Activated CD4-positive, alpha-beta T cell treated with anti-CD3 and anti-CD28 coated beads for 36 hours (primary cell): ENCODE measurements around the gene PRSS2. TPM values are rescaled to one million over a fixed set of nuclear protein-coding genes. Genes with fewer than 3 reads are reported as not detected.
"Not testable (repeated sequence)": the region's sequence is repeated elsewhere in the genome, so short reads cannot be mapped to it uniquely, and the experiment has no call there.

Source experiments
- ATAC-seq: fragments of 200-7000 bp; cut with Tn5 transposase; one replicate; pipeline ENCODE4 v1.10.0; 2021; ENCODE audit warnings: mild to moderate bottlenecking, moderate library complexity
- CTCF ChIA-PET: fragments of 350-600 bp; sonication (Branson Sonifier 250); formaldehyde crosslinking; loops from one replicate; lab custom pipeline; 2021; ENCODE audit warnings: antibody characterized with exemption; lab: Charles Lee
- POLR2A ChIA-PET: fragments of 350-600 bp; sonication (Branson Sonifier 250); formaldehyde crosslinking; loops from one replicate; lab custom pipeline; 2021; ENCODE audit warnings: antibody characterized with exemption, inconsistent platforms; lab: Charles Lee
- DNase-seq: peaks from one replicate; pipeline ENCODE4 v3.0.0-alpha.2; 2020
- H3K27ac Mint-ChIP-seq: one replicate; pipeline ENCODE4 v1.8.0; 2021; ENCODE audit warnings: mixed read lengths
- H3K27me3 Mint-ChIP-seq: one replicate; pipeline ENCODE4 v1.8.0; 2021; ENCODE audit warnings: mixed read lengths
- H3K36me3 Mint-ChIP-seq: one replicate; pipeline ENCODE4 v1.8.0; 2021; ENCODE audit warnings: low read depth, mixed read lengths
- H3K4me1 Mint-ChIP-seq: one replicate; pipeline ENCODE4 v1.8.0; 2021; ENCODE audit warnings: mixed read lengths
- H3K4me3 Mint-ChIP-seq: one replicate; pipeline ENCODE4 v1.8.0; 2021; ENCODE audit warnings: mild to moderate bottlenecking, moderate library complexity, mixed read lengths
- H3K9me3 Mint-ChIP-seq: one replicate; pipeline ENCODE4 v1.8.0; 2021; ENCODE audit warnings: low read depth, mixed read lengths
- intact Hi-C, 2 experiments: fragments of 100-400 bp; cut with DNase I in 1 of 2; cut with micrococcal nuclease in 1 of 2; formaldehyde crosslinking; loops; one replicate each; pipeline versions ENCODE4 v1.14.2 to v1.15.1; 2022 to 2024; cut with DNase I, micrococcal nuclease
- total RNA-seq, 2 experiments: library from RNA; stranded (reverse); gene quantifications; one replicate each; pipeline ENCODE4 v1.2.3, GENCODE V29; 2021

The PRSS2 gene
- total RNA-seq, 2 experiments from 2014 or later, result not detected

DNA sequence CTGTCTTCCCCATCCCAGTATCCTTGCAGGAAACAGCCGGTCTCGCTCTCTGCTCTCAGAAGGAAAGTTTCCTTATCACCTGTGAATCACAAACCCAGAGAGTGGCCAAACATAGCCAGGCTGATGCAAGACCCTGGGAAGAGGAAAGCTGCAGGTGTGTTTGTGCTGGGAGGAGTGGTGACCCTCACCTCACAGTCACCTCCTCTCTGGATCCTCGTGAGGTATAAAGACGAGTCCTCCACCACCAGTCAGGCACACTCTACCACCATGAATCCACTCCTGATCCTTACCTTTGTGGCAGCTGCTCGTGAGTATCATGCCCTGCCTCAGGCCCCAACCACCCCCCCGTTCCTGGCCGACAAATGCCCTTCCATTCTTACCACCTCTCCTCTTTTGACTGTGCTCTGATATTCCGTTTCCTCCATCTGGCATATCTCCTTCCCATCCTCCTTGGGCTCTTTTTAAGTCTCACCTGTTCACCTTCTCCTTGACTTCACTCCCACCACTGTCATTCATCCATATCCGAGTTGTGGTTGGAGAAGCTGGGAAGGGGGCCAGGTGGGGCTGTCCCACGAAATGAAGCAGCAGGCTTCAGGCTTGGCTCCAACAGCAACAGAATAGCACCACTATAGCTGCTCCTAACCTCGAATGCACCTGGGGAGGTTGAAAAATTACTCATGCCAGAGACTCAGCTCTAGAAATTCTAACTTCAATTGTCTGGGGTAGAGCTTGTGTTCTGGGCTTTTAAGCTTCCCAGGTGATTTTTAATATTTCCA lies 21.4 kb upstream of the PRSS2 start, which contains the start of gene PRSS1:
PRSS1 (plus strand) TSS at position 255 of the 776 bp plus-strand sequence; CDS start at position 268, 13 bp downstream.
- Mint-ChIP-seq H3K27ac (no peak within 1 kb of the TSS), H3K36me3 (no peaks in the 10 kb centered on the region), H3K4me1 (no peaks in the 10 kb centered on the region), H3K9me3 (no peaks in the 10 kb centered on the region), H3K4me3 (no peak within 1 kb of the TSS), H3K27me3 (no peaks in the 10 kb centered on the region)
- ATAC-seq (no peak), DNase-seq (no peak)
- ChIA-PET POLR2A (no interaction called here), CTCF (no interaction called here)
- intact Hi-C loops, result no loop called here

DNA sequence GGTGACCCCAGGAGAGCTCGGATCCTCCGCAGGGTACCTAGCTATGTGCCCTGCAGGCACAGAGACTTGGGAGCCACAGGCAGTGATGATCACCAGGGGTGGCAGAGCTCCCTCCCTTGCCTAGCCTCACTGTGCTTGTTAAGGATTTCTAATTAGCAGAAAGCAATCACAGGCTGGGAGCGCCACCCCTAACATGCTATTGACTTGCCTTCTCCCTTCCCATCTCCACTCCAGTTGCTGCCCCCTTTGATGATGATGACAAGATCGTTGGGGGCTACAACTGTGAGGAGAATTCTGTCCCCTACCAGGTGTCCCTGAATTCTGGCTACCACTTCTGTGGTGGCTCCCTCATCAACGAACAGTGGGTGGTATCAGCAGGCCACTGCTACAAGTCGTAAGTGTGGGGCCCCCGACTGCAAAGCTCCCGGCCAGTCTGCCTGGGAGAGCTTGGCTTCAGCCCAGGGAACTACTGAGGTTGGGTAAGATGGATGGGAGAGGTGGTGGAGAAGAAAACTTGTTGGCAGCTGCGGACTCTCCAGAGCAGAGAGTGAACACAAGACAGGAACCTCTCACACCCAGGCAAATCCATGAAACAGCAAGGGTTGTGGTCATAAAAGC lies 20.3 kb upstream of the PRSS2 start:
- DNase-seq (no peak), ATAC-seq (no peak)
- Mint-ChIP-seq H3K4me1 (no peaks in the 10 kb centered on the region), H3K9me3 (no peaks in the 10 kb centered on the region), H3K36me3 (no peaks in the 10 kb centered on the region), H3K27ac (no peak overlapping the region), H3K27me3 (no peaks in the 10 kb centered on the region), H3K4me3 (no peak overlapping the region)
- intact Hi-C loops, result no loop called here
- POLR2A ChIA-PET, result no interaction called here
- CTCF ChIA-PET, result no interaction called here

DNA sequence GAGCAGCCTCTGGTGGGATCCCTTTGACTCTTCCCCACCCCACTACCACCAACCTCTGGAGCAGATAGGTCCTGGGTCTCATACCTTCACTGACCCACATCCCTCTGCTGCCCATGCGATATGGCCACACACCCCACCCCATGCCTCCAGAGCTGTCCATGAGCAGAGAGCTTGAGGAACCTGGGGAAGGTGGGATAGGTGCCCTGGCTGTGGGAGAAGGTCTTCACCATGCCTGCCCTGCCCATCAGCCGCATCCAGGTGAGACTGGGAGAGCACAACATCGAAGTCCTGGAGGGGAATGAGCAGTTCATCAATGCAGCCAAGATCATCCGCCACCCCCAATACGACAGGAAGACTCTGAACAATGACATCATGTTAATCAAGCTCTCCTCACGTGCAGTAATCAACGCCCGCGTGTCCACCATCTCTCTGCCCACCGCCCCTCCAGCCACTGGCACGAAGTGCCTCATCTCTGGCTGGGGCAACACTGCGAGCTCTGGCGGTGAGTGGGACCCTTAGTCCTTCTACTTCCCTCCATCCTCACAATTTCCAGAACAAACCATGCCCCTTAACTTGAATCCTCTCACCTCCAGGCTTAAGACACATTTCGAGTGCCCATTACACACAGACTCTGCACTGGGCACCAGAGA lies 19.1 kb upstream of the PRSS2 start:
- DNase-seq, H3K27me3 Mint-ChIP-seq, ATAC-seq, H3K9me3 Mint-ChIP-seq, H3K27ac Mint-ChIP-seq, CTCF ChIA-PET, H3K36me3 Mint-ChIP-seq, POLR2A ChIA-PET, H3K4me3 Mint-ChIP-seq, H3K4me1 Mint-ChIP-seq, intact Hi-C loops: not testable (repeated sequence)

DNA sequence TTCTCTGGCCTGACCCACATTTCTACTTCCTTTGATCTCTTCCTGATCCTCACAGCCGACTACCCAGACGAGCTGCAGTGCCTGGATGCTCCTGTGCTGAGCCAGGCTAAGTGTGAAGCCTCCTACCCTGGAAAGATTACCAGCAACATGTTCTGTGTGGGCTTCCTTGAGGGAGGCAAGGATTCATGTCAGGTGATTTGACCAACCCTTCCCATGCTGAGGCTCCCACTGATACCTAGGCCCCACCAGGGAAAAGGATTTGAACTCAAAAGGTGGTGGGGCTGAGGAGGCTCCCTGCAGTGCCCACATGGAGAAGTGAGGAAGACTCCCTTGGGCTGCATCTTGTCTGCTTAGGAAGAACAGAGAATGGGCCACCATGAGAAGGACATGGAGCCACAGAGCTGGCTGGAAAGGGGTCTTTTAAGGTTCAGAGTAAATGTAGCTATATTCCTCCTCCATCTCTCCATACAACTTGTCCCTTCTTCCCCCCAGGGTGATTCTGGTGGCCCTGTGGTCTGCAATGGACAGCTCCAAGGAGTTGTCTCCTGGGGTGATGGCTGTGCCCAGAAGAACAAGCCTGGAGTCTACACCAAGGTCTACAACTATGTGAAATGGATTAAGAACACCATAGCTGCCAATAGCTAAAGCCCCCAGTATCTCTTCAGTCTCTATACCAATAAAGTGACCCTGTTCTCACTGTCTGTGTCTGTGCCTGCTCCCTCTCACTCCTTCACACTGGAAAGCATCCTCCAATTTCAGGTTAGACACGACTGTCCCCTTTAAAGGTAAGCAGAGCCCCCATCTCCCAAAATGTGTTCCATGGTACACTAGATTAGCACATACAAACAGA lies 18.2 kb upstream of the PRSS2 start:
- no peak for ATAC-seq
- no peak for DNase-seq
- Mint-ChIP-seq H3K27me3 (no peaks in the 10 kb centered on the region), H3K9me3 (no peaks in the 10 kb centered on the region), H3K4me3 (no peak overlapping the region), H3K4me1 (no peaks in the 10 kb centered on the region), H3K36me3 (no peaks in the 10 kb centered on the region), H3K27ac (no peak overlapping the region)
- CTCF ChIA-PET, result no interaction called here
- intact Hi-C loops, result no loop called here
- POLR2A ChIA-PET, result no interaction called here

DNA sequence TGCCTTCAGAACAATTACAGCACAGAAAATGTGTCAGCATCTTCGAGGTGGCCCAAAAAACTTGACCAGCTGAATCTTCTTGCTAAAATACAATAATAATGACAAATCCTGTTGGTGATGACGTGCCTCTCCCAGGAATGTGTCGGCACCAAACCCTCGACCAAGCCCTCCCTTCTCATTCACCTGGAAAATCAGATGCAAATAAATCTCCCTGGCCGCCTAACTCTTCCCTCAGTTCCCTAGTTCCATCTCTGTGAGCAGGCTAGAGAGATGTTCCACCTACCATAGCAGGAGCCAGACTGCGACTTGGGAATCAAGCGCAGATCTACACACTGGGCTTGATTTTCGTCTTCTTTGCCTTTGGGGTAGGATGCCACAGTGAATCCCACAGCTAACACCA lies 17.4 kb upstream of the PRSS2 start:
- ChIA-PET POLR2A (no interaction called here), CTCF (no interaction called here)
- no peaks in the 10 kb centered on the region for H3K4me1 Mint-ChIP-seq
- H3K27me3 Mint-ChIP-seq, result no peaks in the 10 kb centered on the region
- DNase-seq (no peak), ATAC-seq (no peak)
- H3K27ac Mint-ChIP-seq, result no peak overlapping the region
- H3K9me3 Mint-ChIP-seq, result no peaks in the 10 kb centered on the region
- H3K36me3 Mint-ChIP-seq, result no peaks in the 10 kb centered on the region
- H3K4me3 Mint-ChIP-seq, result no peak overlapping the region
- intact Hi-C loops, result no loop called here

DNA sequence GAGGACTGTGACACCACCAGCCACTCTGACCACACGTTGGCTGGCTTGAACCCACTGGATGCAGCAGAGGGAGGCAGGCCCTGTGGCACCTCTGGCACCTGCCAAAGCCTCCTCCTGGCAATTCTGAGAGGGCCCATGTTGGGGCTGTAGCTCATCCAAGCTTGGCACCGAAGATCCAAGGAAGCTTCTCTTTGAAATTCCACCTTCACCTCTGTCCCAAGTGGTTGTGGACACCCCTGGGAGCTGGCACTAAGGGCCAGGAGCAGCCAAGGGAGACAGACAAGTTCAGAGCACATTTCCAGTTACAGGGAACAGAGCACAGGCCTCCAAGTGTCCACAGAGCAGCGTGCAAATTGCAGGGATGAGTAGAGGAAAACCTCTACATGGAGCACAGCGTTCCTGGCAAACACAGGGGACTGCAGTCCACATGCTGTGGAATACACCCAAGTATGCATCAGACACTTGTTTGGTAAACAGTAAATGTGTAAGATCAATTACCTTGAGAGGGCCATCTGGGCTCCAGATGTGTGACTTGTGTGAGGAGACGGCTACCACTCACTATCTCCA lies 16.8 kb upstream of the PRSS2 start:
- H3K27ac Mint-ChIP-seq, DNase-seq, H3K27me3 Mint-ChIP-seq, H3K4me3 Mint-ChIP-seq, H3K4me1 Mint-ChIP-seq, intact Hi-C loops, ATAC-seq, CTCF ChIA-PET, H3K36me3 Mint-ChIP-seq, POLR2A ChIA-PET, H3K9me3 Mint-ChIP-seq: not testable (repeated sequence)

DNA sequence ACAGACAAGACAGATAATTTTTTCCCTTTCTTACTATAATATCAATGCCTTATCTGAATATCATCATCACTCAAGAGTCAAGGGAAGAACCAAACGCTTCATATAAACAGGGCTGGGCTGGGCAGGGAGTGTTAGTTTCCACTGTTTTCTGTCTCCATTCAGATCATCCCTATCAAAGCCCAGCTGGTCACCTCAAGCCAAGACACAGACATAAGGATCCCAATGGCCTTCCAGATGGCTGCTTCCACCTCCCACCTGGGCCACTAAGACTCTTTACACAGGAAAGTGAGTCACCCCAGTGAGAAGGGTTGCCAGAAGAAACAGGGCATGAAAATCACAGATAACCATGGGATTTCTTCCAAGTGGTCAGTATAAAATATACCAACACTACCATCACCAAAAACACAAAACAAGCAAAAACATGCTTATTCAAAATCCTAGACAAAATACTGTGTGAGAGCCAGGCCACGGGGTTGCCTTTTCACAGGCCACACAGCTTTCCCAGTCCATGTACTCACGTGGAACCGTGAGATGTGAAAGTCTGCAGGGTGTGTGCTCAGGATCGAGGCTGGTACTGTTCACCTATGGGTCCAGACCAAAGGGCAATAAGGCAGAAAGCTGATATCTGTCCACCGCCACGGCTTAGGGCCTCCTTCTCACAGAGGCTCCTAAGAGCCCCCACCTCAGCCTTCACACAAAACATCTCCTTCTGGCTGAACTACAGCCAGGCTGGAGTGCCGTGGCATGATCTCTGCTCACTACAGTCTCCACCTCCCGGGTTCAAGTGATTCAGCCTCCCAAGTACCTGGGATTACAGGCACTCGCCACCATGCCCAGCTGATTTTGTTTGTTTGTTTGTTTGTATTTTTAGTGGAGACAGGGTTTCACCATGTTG lies 15.8 kb upstream of the PRSS2 start:
- ChIA-PET POLR2A (interaction anchor here (0.5 kb wide), 1 partner anchor 21 kb away, joined by 4 read pairs; no protein-coding TSS in a partner anchor), CTCF (no interaction called here)
- no peak for DNase-seq
- no peak overlapping the region for H3K4me3 Mint-ChIP-seq
- H3K27me3 Mint-ChIP-seq, result no peaks in the 10 kb centered on the region
- no peaks in the 10 kb centered on the region for H3K9me3 Mint-ChIP-seq
- no peak for ATAC-seq
- H3K36me3 Mint-ChIP-seq, result no peaks in the 10 kb centered on the region
- H3K4me1 Mint-ChIP-seq, result no peaks in the 10 kb centered on the region
- no peak overlapping the region for H3K27ac Mint-ChIP-seq
- intact Hi-C loops, result no loop called here

DNA sequence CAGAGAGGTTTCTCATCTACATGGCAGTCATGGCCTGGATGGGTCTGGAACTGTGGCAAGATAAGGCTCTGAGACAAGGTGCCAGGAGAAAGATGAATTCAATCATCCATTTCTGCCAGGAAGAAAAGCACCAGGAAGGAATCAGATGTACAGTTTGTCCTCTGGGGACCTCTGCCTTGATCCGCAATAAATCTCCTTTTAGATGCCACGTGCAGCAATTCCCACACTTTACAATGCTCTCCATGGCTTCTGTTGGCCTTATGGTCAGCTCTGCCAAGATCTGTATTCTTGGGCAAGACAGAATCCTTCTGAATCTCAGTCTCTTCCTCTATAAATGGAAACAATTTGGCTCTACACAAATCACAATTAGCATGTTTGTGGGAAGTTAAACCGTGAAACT lies 12.5 kb upstream of the PRSS2 start:
- H3K27ac Mint-ChIP-seq, H3K9me3 Mint-ChIP-seq, H3K27me3 Mint-ChIP-seq, POLR2A ChIA-PET, CTCF ChIA-PET, H3K4me3 Mint-ChIP-seq, DNase-seq, H3K36me3 Mint-ChIP-seq, intact Hi-C loops, ATAC-seq, H3K4me1 Mint-ChIP-seq: not testable (repeated sequence)

DNA sequence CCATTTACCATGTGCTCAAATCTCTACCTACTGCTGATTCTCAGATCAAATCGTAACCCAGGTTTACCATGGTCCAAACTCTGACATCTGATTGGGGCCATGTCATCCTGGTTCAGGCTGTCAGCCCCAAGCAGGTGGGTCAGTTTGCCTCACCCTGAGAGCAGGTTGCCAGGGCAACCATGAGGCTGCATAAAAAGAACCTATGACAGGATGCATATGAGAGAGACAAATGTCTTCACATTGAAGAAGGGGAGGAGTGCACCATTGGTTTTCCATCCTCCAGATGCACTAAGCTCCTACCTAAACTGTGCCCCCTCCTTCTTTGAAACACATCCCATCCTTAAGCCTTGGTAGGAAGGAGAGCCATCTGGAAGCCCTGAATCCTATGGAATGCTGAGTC lies 11.3 kb upstream of the PRSS2 start:
- no peak overlapping the region for H3K27ac Mint-ChIP-seq
- no peaks in the 10 kb centered on the region for H3K4me1 Mint-ChIP-seq
- intact Hi-C loops, result no loop called here
- H3K27me3 Mint-ChIP-seq, result no peaks in the 10 kb centered on the region
- DNase-seq, result no peak
- ChIA-PET CTCF (no interaction called here), POLR2A (no interaction called here)
- no peaks in the 10 kb centered on the region for H3K36me3 Mint-ChIP-seq
- ATAC-seq, result no peak
- H3K4me3 Mint-ChIP-seq, result no peak overlapping the region
- H3K9me3 Mint-ChIP-seq, result no peaks in the 10 kb centered on the region

DNA sequence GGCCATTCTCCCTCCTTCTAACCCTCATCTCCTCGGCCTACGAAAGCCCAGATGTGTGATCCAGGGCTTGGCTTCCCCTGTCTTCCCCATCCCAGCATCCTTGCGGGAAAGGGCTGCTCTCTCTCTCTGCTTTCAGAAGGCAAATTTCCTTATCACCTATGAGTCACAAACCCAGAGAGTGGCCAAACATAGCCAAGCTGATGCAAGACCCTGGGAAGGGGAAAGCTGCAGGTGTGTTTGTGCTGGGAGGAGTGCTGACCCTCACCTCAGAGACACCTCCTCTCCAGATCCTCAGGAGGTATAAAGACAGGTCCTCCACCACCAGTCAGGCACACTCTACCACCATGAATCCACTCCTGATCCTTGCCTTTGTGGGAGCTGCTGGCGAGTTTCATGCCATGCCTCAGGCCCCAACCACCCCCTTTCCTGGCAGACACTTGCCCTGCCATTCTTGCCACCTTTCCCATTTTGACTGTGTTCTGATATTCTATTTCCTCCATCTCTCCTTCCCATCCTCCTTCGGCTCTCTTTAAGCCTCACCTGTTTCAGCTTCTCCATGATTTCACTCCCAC lies 10.6 kb upstream of the PRSS2 start:
- no peak overlapping the region for H3K27ac Mint-ChIP-seq

More for the DNA sequence above, 10.6 kb upstream of the PRSS2 start:
- intact Hi-C loops, result no loop called here
- no peaks in the 10 kb centered on the region for H3K27me3 Mint-ChIP-seq
- H3K9me3 Mint-ChIP-seq, result no peaks in the 10 kb centered on the region
- no peaks in the 10 kb centered on the region for H3K36me3 Mint-ChIP-seq
- ATAC-seq (no peak), DNase-seq (no peak)
- POLR2A ChIA-PET, result interaction anchor here (0.6 kb wide), 1 partner anchor 95 kb away, joined by 6 read pairs; no protein-coding TSS in a partner anchor
- no peak overlapping the region for H3K4me3 Mint-ChIP-seq
- CTCF ChIA-PET, result no interaction called here
- no peaks in the 10 kb centered on the region for H3K4me1 Mint-ChIP-seq
